CD8-positive, alpha-beta memory T cell (primary cell): ENCODE results near the gene PAOX. TPM values are rescaled to one million over a fixed set of nuclear protein-coding genes. Genes with fewer than 3 reads are reported as not detected.

Experiments used
- CTCF ChIA-PET: fragments of 350-600 bp; sonication (Branson Sonifier 250); formaldehyde crosslinking; loops from one replicate; lab custom pipeline; 2021; ENCODE audit warnings: antibody characterized with exemption; lab: Charles Lee
- POLR2A ChIA-PET: fragments of 350-600 bp; sonication (Branson Sonifier 250); formaldehyde crosslinking; loops from one replicate; lab custom pipeline; 2021; ENCODE audit warnings: antibody characterized with exemption; lab: Charles Lee
- DNase-seq, 5 donors: peaks; one replicate each; pipeline versions ENCODE4 v3.0.0 to v3.0.0-alpha.2; 2020 to 2022; ENCODE audit warnings: mixed read lengths in 1 of 5
- H3K27ac ChIP-seq: one replicate; pipeline ENCODE4 v1.7.0; 2013; ENCODE audit warnings: low read depth, mild to moderate bottlenecking, low read length, moderate library complexity
- H3K27me3 ChIP-seq: 2 replicates; pipeline ENCODE4 v1.7.0; 2013; ENCODE audit warnings: low read length, mild to moderate bottlenecking; ENCODE audit not compliant: insufficient read depth, poor library complexity, severe bottlenecking
- H3K36me3 ChIP-seq: 2 replicates; pipeline ENCODE4 v1.7.0; 2013; ENCODE audit warnings: mild to moderate bottlenecking, low read length, moderate library complexity; ENCODE audit not compliant: insufficient read depth
- H3K4me1 ChIP-seq: 2 replicates; pipeline ENCODE4 v1.7.0; 2013; ENCODE audit warnings: mild to moderate bottlenecking, low read length, moderate library complexity; ENCODE audit not compliant: insufficient read depth
- H3K4me3 ChIP-seq: 2 replicates; pipeline ENCODE4 v1.7.0; 2013; ENCODE audit warnings: mild to moderate bottlenecking, low read length
- H3K9me3 ChIP-seq: 2 replicates; pipeline ENCODE4 v1.7.0; 2013; ENCODE audit warnings: mild to moderate bottlenecking, low read length
- H3K27ac Mint-ChIP-seq, 8 donors: one replicate each; pipeline ENCODE4 v1.8.0; 2020 to 2021; ENCODE audit warnings: mixed read lengths in 8 of 8, mild to moderate bottlenecking in 6 of 8, inconsistent platforms in 3 of 8, moderate library complexity in 3 of 8
- H3K27me3 Mint-ChIP-seq, 2 donors: one replicate each; pipeline ENCODE4 v1.8.0; 2020 to 2021; ENCODE audit warnings: mixed read lengths in 2 of 2, mild to moderate bottlenecking in 1 of 2, moderate library complexity in 1 of 2
- H3K36me3 Mint-ChIP-seq, 3 donors: one replicate each; pipeline ENCODE4 v1.8.0; 2020 to 2021; ENCODE audit warnings: mixed read lengths in 3 of 3, inconsistent platforms in 1 of 3, mild to moderate bottlenecking in 1 of 3
- H3K4me1 Mint-ChIP-seq, 3 donors: one replicate each; pipeline ENCODE4 v1.8.0; 2020 to 2021; ENCODE audit warnings: mixed read lengths in 3 of 3, inconsistent platforms in 1 of 3, mild to moderate bottlenecking in 1 of 3
- H3K4me3 Mint-ChIP-seq, 7 donors: one replicate each; pipeline ENCODE4 v1.8.0; 2020 to 2021; ENCODE audit warnings: mixed read lengths in 7 of 7, mild to moderate bottlenecking in 6 of 7, moderate library complexity in 4 of 7, inconsistent platforms in 2 of 7
- H3K9me3 Mint-ChIP-seq, 5 donors: one replicate each; pipeline ENCODE4 v1.8.0; 2020 to 2022; ENCODE audit warnings: mixed read lengths in 5 of 5, mild to moderate bottlenecking in 3 of 5, moderate library complexity in 2 of 5, inconsistent platforms in 1 of 5
- polyA plus RNA-seq: library from polyadenylated mRNA; unstranded; fragments of 300-500 nt; fragmentation: Illumina TruSeq; gene quantifications from one replicate; pipeline ENCODE4 v1.2.3, GENCODE V29; 2021
- total RNA-seq, 2 experiments: library from RNA; stranded (reverse); gene quantifications; one replicate each; pipeline ENCODE4 v1.2.3, GENCODE V29; 2021

Gene PAOX
- total and polyA plus RNA-seq, 3 experiments from 2014 or later, result 6.4 to 16.8 (median 6.7) TPM

GRCh38 chr10:133351408-133352318 is 27.4 kb upstream of the PAOX start:
- Mint-ChIP-seq H3K4me3 (no peak overlapping the region), H3K4me1 (peaks cover 0 to 5% (median 3%) of the 10 kb centered on the region in 3 donors), H3K36me3 (no peaks in the 10 kb centered on the region), H3K27me3 (peaks cover 4 to 6% of the 10 kb centered on the region in 2 donors), H3K9me3 (no peaks in the 10 kb centered on the region), H3K27ac (no peak overlapping the region)
- CTCF ChIA-PET, result interaction anchor here (1.1 kb wide), 1 partner anchor 22 kb away, joined by 3 read pairs; no protein-coding TSS in a partner anchor
- Histone ChIP-seq H3K4me1 (peaks cover 4% of the 10 kb centered on the region), H3K4me3 (no peak overlapping the region), H3K9me3 (no peaks in the 10 kb centered on the region), H3K36me3 (no peaks in the 10 kb centered on the region), H3K27me3 (no peaks in the 10 kb centered on the region), H3K27ac (no peak overlapping the region)
- DNase-seq, result no peak
- POLR2A ChIA-PET, result interaction anchor here (0.6 kb wide), 3 partner anchors 8 to 814 kb away, joined by 3 to 6 read pairs (median 4); no protein-coding TSS in a partner anchor

- no peaks in the 10 kb centered on the region for H3K36me3 ChIP-seq
- no peak overlapping the region for H3K4me3 Mint-ChIP-seq
- H3K27ac Mint-ChIP-seq, result no peak overlapping the region
- peaks cover 0 to 5% (median 3%) of the 10 kb centered on the region in 3 donors for H3K4me1 Mint-ChIP-seq
- no peaks in the 10 kb centered on the region for H3K9me3 Mint-ChIP-seq
- CTCF ChIA-PET, result interaction anchor here (1.3 kb wide), 1 partner anchor 24 kb away, joined by 5 read pairs; no protein-coding TSS in a partner anchor
- no peaks in the 10 kb centered on the region for H3K36me3 Mint-ChIP-seq
- POLR2A ChIA-PET, result interaction anchor here (0.5 to 0.7 kb wide), 2 partner anchors 17 to 96 kb away, joined by 3 to 5 read pairs; partner anchors contain the start of gene CALY
- no peak overlapping the region for H3K27ac ChIP-seq
- peaks cover 6% of the 10 kb centered on the region for H3K4me1 ChIP-seq
- no peak for DNase-seq
- peaks cover 4 to 6% of the 10 kb centered on the region in 2 donors for H3K27me3 Mint-ChIP-seq
- H3K4me3 ChIP-seq, result no peak overlapping the region
- H3K27me3 ChIP-seq, result no peaks in the 10 kb centered on the region
- H3K9me3 ChIP-seq, result no peaks in the 10 kb centered on the region
These were observed 25.7 kb upstream of the PAOX start for GRCh38 chr10:133353202-133353959.

- Histone ChIP-seq H3K4me3 (no peak overlapping the region), H3K27me3 (no peaks in the 10 kb centered on the region), H3K27ac (no peak overlapping the region), H3K9me3 (no peaks in the 10 kb centered on the region), H3K4me1 (peaks cover 6% of the 10 kb centered on the region), H3K36me3 (no peaks in the 10 kb centered on the region)
- Mint-ChIP-seq H3K27ac (peak overlapping the region in 1 of 8 donors; percentile 47), H3K4me3 (no peak overlapping the region), H3K4me1 (peaks cover 0 to 9% (median 3%) of the 10 kb centered on the region in 3 donors), H3K36me3 (no peaks in the 10 kb centered on the region), H3K27me3 (peaks cover 2 to 4% of the 10 kb centered on the region in 2 donors), H3K9me3 (no peaks in the 10 kb centered on the region)
- DNase-seq, result no peak
- POLR2A ChIA-PET, result no interaction called here
- CTCF ChIA-PET, result interaction anchor here (1.3 kb wide), 1 partner anchor 25 kb away, joined by 5 read pairs; no protein-coding TSS in a partner anchor
These were observed 25.0 kb upstream of the PAOX start for GRCh38 chr10:133353988-133354605.

- Histone ChIP-seq H3K36me3 (no peaks in the 10 kb centered on the region), H3K27me3 (no peaks in the 10 kb centered on the region), H3K9me3 (no peaks in the 10 kb centered on the region), H3K4me1 (peaks cover 6% of the 10 kb centered on the region), H3K27ac (no peak overlapping the region), H3K4me3 (no peak overlapping the region)
- H3K27me3 Mint-ChIP-seq, result peaks cover 0 to 1% of the 10 kb centered on the region in 2 donors
- H3K36me3 Mint-ChIP-seq, result no peaks in the 10 kb centered on the region
- H3K27ac Mint-ChIP-seq, result no peak overlapping the region
- DNase-seq, result no peak
- H3K9me3 Mint-ChIP-seq, result no peaks in the 10 kb centered on the region
- H3K4me1 Mint-ChIP-seq, result peaks cover 0 to 12% (median 3%) of the 10 kb centered on the region in 3 donors
- ChIA-PET POLR2A (no interaction called here), CTCF (interaction anchor here (4.0 kb wide), 1 partner anchor 25 kb away, joined by 19 read pairs; no protein-coding TSS in a partner anchor)
- H3K4me3 Mint-ChIP-seq, result no peak overlapping the region
These were observed 24.3 kb upstream of the PAOX start for GRCh38 chr10:133354672-133355240.

- peaks cover 0 to 1% of the 10 kb centered on the region in 2 donors for H3K27me3 Mint-ChIP-seq
- H3K4me3 Mint-ChIP-seq, result no peak overlapping the region
- ChIA-PET POLR2A (no interaction called here), CTCF (interaction anchor here (1.3 to 4.0 kb wide), 2 partner anchors 19 to 26 kb away, joined by 3 to 19 read pairs; partner anchors contain the start of gene CALY)
- H3K27ac Mint-ChIP-seq, result no peak overlapping the region
- H3K4me1 ChIP-seq, result peaks cover 6% of the 10 kb centered on the region
- H3K36me3 ChIP-seq, result no peaks in the 10 kb centered on the region
- peaks cover 4 to 17% (median 5%) of the 10 kb centered on the region in 3 donors for H3K4me1 Mint-ChIP-seq
- no peak overlapping the region for H3K27ac ChIP-seq
- no peaks in the 10 kb centered on the region for H3K36me3 Mint-ChIP-seq
- no peak for DNase-seq
- no peak overlapping the region for H3K4me3 ChIP-seq
- H3K9me3 ChIP-seq, result no peaks in the 10 kb centered on the region
- H3K27me3 ChIP-seq, result no peaks in the 10 kb centered on the region
- H3K9me3 Mint-ChIP-seq, result no peaks in the 10 kb centered on the region
These were observed 23.8 kb upstream of the PAOX start for GRCh38 chr10:133355266-133355665.

- Histone ChIP-seq H3K27ac (no peak overlapping the region), H3K27me3 (no peaks in the 10 kb centered on the region), H3K4me3 (no peak overlapping the region), H3K4me1 (peaks cover 6% of the 10 kb centered on the region), H3K9me3 (no peaks in the 10 kb centered on the region), H3K36me3 (no peaks in the 10 kb centered on the region)
- no peaks in the 10 kb centered on the region for H3K36me3 Mint-ChIP-seq
- H3K27me3 Mint-ChIP-seq, result peaks cover 0 to 1% of the 10 kb centered on the region in 2 donors
- H3K4me1 Mint-ChIP-seq, result peaks cover 5 to 24% (median 12%) of the 10 kb centered on the region in 3 donors
- no peak overlapping the region for H3K27ac Mint-ChIP-seq
- peak overlapping the region; percentile 19 to 80 (median 67) for H3K4me3 Mint-ChIP-seq
- ChIA-PET POLR2A (interaction anchor here (1.1 to 1.3 kb wide), 2 partner anchors 20 to 23 kb away, joined by 3 to 4 read pairs; partner anchors contain the start of gene PAOX), CTCF (interaction anchor here (1.3 to 4.0 kb wide), 3 partner anchors 19 to 26 kb away, joined by 3 to 19 read pairs (median 3); partner anchors contain the start of gene CALY)
- no peak for DNase-seq
- no peaks in the 10 kb centered on the region for H3K9me3 Mint-ChIP-seq
These were observed 23.1 kb upstream of the PAOX start for GRCh38 chr10:133355991-133356390.
